GM12865 (cell line): Measurements from ENCODE around the gene CSAG1.
"Not testable (repeated sequence)": the region's sequence is repeated elsewhere in the genome, so short reads cannot be mapped to it uniquely, and the experiment has no call there.

ENCODE experiments used
- DNase-seq: peaks from one replicate; pipeline ENCODE4 v3.0.0; 2010; ENCODE audit warnings: low read depth
- H3K4me3 ChIP-seq: 2 replicates; pipeline ENCODE4 v1.5.1; 2011; ENCODE audit warnings: mild to moderate bottlenecking, low read depth, low read length, control low read depth
- CTCF ChIP-seq: IDR thresholded peaks from 2 replicates; pipeline ENCODE4 v1.5.1; 2011; ENCODE audit warnings: low read length, control low read depth, low read depth, inconsistent platforms; ENCODE audit not compliant: insufficient read depth; ENCODE audit errors: missing control alignments

The CSAG1 gene

GRCh38 chrX:152733261-152733975 lies at the start of gene CSAG1, which contains the start of gene MAGEA12:
Gene CSAG1, minus strand, starts transcription at chrX:152733721. Its CDS starts 1,261 bp downstream, at chrX:152732460.
Gene MAGEA12, plus strand, starts transcription at chrX:152733757. Its CDS starts 2,405 bp downstream, at chrX:152736162.
- no peak for TF ChIP-seq CTCF
- DNase-seq = no peak
- no peak within 1 kb of the TSS for H3K4me3 ChIP-seq

GRCh38 chrX:152769549-152770289 lies 36.2 kb upstream of the CSAG1 start, which contains the start of gene MAGEA6:
Gene MAGEA6, minus strand, starts transcription at chrX:152769689. Its CDS starts 2,039 bp downstream, at chrX:152767650.
- H3K4me3 ChIP-seq = not testable (repeated sequence)

GRCh38 chrX:152766562-152766961 lies 33.0 kb upstream of the CSAG1 start:
- DNase-seq, H3K4me3 ChIP-seq: not testable (repeated sequence)

More at GRCh38 chrX:152769549-152770289, 36.2 kb upstream of the CSAG1 start, which contains the start of gene MAGEA6:
- DNase-seq = not testable (repeated sequence)

GRCh38 chrX:152761582-152761981 lies 28.1 kb upstream of the CSAG1 start:
- not testable (repeated sequence) for H3K4me3 ChIP-seq, DNase-seq

- not testable (repeated sequence) for DNase-seq, H3K4me3 ChIP-seq
These were observed 26.0 kb upstream of the CSAG1 start for GRCh38 chrX:152759544-152759943.

- not testable (repeated sequence) for H3K4me3 ChIP-seq, DNase-seq
These were observed 25.4 kb upstream of the CSAG1 start, which contains the start of gene CSAG3 for GRCh38 chrX:152758918-152759317. Gene CSAG3, plus strand, starts transcription at chrX:152759218.

GRCh38 chrX:152754871-152755270 lies 21.4 kb upstream of the CSAG1 start:
- H3K4me3 ChIP-seq, DNase-seq: not testable (repeated sequence)

GRCh38 chrX:152753686-152754650 lies 20.4 kb upstream of the CSAG1 start, which contains the start of gene MAGEA2:
Gene MAGEA2, minus strand, starts transcription at chrX:152753842. Its CDS starts 2,479 bp downstream, at chrX:152751363.
- DNase-seq, H3K4me3 ChIP-seq: not testable (repeated sequence)

- no peak for TF ChIP-seq CTCF
- no peak overlapping the region for H3K4me3 ChIP-seq
- DNase-seq = no peak
These were observed 5.0 kb upstream of the CSAG1 start for GRCh38 chrX:152738560-152738959.

- H3K4me3 ChIP-seq, DNase-seq: not testable (repeated sequence)
These were observed 3.0 kb upstream of the CSAG1 start for GRCh38 chrX:152736528-152736927.
